ENCODE results near the gene TMEM72.

DNA sequence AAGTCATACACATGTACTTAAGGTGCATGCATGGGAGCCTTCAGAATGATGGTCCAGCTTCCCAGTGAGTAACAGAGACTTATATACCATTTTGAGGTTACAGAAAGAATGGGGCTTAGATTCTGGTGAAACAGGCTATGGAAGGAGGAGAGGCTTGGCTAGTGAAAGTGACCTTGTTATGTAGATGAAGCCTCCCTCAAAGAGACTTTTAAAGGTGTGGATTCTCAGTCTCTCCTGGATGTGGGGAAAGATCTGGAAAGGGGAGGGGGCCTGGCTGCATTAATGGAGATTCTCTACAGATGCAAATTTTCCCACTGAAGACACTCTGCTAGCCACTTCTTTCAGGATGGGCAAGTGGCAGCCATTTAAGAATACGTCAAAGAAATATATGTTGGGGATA is 54.0 kb downstream of the TMEM72 start:
- TF ChIP-seq GATA2 (IDR thresholded peaks at IDR 0.05; ENCODE audit: low read depth, low read length), result no peak
- no peak for TF ChIP-seq GATA3 (IDR thresholded peaks at IDR 0.05; ENCODE audit: low read depth, low read length)

All from SH-SY5Y (cell line).